HCEC 1CT (cell line): ENCODE data around the gene MAGEA12.
"Not testable (repeated sequence)": the region's sequence is repeated elsewhere in the genome, so short reads cannot be mapped to it uniquely, and the experiment has no call there.

Source experiments
- DNase-seq: peaks from one replicate; pipeline ENCODE4 v3.0.0-alpha.2; 2017

MAGEA12 gene, protein sequence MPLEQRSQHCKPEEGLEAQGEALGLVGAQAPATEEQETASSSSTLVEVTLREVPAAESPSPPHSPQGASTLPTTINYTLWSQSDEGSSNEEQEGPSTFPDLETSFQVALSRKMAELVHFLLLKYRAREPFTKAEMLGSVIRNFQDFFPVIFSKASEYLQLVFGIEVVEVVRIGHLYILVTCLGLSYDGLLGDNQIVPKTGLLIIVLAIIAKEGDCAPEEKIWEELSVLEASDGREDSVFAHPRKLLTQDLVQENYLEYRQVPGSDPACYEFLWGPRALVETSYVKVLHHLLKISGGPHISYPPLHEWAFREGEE

DNA sequence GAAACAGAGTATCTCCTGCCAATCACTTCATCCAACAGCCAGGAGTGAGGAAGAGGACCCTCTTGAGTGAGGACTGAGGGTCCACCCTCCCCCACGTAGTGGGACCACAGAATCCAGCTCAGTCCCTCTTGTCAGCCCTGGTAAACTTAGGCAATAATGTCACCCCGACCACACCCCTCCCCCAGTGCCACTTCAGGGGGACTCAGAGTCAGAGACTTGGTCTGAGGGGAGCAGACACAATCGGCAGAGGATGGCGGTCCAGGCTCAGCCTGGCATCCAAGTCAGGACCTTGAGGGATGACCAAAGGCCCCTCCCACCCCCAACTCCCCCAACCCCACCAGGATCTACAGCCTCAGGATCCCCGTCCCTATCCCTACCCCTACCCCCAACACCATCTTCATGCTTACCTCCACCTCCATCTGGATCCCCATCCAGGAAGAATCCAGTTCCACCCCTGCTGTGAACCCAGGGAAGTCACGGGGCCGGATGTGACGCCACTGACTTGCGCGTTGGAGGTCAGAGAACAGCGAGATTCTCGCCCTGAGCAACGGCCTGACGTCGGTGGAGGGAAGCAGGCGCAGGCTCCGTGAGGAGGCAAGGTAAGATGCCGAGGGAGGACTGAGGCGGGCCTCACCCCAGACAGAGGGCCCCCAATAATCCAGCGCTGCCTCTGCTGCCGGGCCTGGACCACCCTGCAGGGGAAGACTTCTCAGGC, at the start of gene MAGEA12, which contains the start of gene CSAG1:
Gene MAGEA12, plus strand, starts transcription at position 497 of the 715 bp plus-strand sequence. CDS start 2,405 bp downstream, outside the sequence.
Gene CSAG1, minus strand, starts transcription at position 461 of the 715 bp plus-strand sequence. CDS start 1,261 bp downstream, outside the sequence.
- no peak for DNase-seq

DNA sequence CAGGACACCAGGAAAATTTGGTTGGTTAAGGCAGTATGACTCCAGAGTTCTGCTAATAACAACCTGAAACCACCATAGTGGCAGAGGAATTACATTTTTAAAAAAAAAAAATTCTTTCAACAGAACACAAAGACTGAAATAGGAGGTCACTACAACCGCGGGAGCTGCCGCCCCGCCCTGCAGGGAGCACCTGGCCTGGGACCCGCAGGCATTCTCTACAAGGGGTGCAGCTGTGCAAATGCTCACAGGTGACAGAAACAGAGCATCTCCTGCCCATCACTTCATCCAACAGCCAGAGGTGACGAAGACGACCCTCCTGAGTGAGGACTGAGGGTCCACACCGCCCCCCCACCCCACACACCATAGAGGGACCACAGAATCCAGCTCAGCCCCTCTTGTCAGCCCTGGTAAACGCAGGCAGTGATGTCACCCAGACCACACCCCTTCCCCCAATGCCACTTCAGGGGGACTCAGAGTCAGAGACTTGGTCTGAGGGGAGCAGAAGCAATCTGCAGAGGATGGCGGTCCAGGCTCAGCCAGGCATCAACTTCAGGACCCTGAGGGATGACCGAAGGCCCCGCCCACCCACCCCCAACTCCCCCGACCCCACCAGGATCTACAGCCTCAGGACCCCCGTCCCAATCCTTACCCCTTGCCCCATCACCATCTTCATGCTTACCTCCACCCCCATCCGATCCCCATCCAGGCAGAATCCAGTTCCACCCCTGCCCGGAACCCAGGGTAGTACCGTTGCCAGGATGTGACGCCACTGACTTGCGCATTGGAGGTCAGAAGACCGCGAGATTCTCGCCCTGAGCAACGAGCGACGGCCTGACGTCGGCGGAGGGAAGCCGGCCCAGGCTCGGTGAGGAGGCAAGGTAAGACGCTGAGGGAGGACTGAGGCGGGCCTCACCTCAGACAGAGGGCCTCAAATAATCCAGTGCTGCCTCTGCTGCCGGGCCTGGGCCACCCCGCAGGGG, 35.3 kb upstream of the MAGEA12 start, which contains the start of gene MAGEA3:
Gene MAGEA3, plus strand, starts transcription at position 843 of the 980 bp plus-strand sequence. CDS start 2,039 bp downstream, outside the sequence.
- DNase-seq = not testable (repeated sequence)

DNA sequence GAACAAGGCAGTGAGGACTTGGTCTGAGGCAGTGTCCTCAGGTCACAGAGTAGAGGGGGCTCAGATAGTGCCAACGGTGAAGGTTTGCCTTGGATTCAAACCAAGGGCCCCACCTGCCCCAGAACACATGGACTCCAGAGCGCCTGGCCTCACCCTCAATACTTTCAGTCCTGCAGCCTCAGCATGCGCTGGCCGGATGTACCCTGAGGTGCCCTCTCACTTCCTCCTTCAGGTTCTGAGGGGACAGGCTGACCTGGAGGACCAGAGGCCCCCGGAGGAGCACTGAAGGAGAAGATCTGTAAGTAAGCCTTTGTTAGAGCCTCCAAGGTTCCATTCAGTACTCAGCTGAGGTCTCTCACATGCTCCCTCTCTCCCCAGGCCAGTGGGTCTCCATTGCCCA, 33.2 kb upstream of the MAGEA12 start:
- DNase-seq = not testable (repeated sequence)

DNA sequence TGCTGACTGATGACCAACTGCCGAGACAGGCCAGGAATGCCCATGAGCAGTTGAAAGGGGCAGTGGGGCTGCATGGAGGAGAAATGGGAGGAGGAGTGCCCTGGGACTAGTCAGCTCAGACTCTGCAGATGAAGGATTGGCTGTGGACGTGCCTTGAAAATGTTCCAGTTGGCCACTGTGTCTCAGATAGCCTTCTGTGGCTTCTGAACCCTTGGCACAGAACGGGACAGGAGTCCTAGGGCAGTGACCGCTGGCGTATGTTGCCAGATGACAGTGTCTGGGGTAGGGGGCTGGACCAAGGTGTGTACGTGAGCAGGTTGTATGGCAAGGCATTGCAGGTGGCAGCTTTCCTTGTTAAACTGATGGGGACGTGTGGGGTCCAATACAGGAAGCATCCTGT, 27.1 kb upstream of the MAGEA12 start:
- DNase-seq = not testable (repeated sequence)

DNA sequence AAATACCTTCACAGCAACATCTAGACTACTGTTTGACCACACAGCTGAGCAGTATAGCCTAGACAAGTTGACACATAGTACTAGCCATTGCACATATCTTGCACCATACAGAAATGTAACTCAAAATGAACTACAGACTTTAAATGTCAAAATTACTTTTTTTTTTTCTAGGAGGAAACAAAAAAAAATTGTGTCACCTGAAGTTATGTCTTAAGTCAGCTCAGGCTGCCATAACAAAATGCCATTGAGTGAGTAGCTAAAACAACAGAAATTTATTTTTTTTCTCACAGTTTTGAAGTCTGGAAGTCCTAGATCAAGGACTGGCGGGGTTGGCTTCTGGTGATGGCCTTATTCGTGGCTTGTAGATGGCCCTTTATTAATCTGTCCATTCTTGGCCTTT, 24.4 kb upstream of the MAGEA12 start, which contains the start of gene CSAG2:
Gene CSAG2, minus strand, starts transcription at position 101 of the 400 bp plus-strand sequence. CDS start 161 bp downstream, outside the sequence.
- DNase-seq = not testable (repeated sequence)

DNA sequence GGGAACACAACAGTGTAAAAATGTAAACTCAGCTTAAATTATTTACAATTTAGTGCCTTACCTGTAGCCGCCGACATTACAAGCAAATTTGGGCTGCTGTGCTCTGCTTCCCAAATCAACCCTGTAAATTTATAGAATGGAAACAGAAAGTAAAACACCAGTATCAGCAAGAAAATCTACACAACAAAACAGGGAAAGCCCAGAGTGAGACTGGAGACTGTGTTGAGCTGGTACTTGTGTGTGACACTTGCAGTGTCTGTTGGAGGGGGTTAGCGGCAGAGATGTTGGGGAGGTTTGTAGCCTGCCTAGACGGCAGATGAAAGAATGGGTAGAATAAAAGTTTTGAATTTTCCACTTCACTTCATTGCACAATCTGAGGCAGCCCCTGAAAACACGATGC, 20.4 kb upstream of the MAGEA12 start:
- not testable (repeated sequence) for DNase-seq

DNA sequence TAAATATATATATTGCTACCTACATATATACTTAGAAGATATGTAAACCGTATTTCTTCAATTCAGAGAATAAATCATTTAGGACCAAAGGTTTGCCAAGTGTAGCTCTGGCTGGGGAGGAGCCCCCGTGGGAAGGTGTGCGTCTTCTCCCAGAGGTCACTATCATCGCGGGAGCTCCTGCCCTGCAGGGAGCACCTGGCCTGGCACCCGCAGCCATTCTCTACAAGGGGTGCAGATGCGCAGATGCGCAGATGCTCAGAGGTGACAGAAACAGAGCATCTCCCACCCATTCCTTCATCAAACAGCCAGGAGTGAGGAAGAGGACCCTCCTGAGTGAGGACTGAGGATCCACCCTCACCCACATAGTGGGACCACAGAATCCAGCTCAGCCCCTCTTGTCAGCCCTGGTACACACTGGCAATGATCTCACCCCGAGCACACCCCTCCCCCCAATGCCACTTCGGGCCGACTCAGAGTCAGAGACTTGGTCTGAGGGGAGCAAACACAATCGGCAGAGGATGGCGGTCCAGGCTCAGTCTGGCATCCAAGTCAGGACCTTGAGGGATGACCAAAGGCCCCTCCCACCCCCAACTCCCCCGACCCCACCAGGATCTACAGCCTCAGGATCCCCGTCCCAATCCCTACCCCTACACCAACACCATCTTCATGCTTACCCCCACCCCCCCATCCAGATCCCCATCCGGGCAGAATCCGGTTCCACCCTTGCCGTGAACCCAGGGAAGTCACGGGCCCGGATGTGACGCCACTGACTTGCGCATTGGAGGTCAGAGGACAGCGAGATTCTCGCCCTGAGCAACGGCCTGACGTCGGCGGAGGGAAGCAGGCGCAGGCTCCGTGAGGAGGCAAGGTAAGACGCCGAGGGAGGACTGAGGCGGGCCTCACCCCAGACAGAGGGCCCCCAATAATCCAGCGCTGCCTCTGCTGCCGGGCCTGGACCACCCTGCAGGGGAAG, 19.5 kb upstream of the MAGEA12 start, which contains the start of gene MAGEA2B:
Gene MAGEA2B, plus strand, starts transcription at position 814 of the 973 bp plus-strand sequence. CDS start 2,479 bp downstream, outside the sequence.
- DNase-seq = not testable (repeated sequence)

DNA sequence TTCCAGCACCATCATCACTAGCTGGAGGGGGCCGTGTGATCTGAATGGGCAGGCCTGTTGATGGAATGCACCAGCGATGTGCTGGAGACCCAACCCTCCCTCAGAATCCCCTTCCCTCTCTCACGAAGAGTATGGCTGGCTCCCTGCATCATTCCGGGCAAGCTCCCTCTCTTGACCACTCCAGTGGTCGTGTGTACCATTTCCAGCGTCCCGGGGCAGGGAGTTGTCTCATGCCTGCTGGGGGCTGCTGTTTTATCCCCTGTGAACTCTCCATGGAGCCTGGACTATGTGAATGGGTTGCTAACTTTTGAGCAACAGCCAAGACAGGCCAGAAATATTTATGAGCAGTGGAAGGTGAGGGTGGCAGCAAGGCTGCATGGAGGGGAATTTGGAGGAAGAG, 8.1 kb upstream of the MAGEA12 start:
- DNase-seq = no peak

DNA sequence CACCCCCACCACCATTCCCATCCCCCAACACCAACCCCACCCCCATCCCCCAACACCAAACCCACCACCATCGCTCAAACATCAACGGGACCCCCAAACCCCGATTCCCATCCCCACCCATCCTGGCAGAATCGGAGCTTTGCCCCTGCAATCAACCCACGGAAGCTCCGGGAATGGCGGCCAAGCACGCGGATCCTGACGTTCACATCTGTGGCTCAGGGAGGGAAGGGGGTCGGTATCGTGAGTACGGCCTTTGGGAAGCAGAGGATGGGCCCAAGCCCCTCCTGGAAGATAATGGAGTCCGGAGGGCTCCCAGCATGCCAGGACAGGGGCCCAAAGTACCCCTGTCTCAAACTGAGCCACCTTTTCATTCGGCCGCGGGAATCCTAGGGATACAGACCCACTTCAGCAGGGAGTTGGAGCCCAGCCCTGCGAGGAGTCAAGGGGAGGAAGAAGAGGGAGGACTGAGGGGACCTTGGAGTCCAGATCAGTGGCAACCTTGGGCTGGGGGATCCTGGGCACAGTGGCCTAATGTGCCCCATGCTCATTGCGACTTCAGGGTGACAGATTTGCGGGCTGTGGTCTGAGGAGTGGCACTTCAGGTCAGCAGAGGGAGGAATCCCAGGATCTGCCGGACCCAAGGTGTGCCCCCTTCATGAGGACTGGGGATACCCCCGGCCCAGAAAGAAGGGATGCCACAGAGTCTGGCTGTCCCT, 744 bp downstream of the MAGEA12 start:
- DNase-seq = not testable (repeated sequence)

DNA sequence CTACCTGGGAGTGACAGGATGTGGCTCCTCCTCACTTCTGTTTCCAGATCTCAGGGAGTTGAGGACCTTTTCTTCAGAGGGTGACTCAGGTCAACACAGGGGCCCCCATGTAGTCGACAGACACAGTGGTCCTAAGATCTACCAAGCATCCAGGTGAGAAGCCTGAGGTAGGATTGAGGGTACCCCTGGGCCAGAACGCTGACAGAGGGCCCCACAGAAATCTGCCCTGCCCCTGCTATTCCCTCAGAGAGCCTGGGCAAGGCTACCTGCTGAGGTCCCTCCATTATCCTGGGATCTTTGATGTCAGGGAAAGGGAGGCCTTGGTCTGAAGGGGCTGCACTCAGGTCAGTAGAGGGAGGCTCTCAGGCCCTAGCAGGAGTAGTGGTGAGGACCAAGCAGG, 1.5 kb downstream of the MAGEA12 start:
- no peak for DNase-seq

DNA sequence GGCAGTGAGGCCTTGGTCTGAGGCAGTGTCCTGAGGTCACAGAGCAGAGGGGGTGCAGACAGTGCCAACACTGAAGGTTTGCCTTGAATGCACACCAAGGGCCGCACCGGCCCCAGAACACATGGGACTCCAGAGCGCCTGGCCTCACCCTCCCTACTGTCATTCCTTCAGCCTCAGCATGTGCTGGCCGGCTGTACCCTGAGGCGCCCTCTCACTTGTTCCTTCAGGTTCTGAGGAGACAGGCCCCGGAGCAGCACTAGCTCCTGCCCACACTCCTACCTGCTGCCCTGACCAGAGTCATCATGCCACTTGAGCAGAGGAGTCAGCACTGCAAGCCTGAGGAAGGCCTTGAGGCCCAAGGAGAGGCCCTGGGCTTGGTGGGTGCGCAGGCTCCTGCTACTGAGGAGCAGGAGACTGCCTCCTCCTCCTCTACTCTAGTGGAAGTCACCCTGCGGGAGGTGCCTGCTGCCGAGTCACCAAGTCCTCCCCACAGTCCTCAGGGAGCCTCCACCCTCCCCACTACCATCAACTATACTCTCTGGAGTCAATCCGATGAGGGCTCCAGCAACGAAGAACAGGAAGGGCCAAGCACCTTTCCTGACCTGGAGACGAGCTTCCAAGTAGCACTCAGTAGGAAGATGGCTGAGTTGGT, 2.4 kb downstream of the MAGEA12 start:
- DNase-seq = no peak

DNA sequence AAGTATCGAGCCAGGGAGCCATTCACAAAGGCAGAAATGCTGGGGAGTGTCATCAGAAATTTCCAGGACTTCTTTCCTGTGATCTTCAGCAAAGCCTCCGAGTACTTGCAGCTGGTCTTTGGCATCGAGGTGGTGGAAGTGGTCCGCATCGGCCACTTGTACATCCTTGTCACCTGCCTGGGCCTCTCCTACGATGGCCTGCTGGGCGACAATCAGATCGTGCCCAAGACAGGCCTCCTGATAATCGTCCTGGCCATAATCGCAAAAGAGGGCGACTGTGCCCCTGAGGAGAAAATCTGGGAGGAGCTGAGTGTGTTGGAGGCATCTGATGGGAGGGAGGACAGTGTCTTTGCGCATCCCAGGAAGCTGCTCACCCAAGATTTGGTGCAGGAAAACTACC, 3.0 kb downstream of the MAGEA12 start:
- DNase-seq = not testable (repeated sequence)

DNA sequence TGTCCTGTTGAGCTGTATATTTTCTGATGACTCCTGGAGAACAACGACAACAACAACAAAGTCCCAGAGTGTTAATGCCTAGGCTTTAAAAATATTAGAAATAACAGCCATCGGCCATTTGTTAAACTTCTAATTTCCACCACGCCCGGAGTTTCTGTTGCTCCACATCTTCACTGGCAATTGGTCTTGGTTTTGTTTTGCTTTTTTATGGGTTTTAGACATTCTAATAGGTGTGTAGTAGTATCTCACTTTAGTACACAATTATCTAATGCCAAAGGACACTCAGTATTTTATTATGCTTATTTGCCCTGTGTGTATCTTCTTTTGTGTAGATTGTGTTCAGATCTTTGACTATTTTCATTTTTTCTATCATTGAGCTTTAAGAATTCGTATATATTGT, 5.0 kb downstream of the MAGEA12 start:
- DNase-seq = no peak

DNA sequence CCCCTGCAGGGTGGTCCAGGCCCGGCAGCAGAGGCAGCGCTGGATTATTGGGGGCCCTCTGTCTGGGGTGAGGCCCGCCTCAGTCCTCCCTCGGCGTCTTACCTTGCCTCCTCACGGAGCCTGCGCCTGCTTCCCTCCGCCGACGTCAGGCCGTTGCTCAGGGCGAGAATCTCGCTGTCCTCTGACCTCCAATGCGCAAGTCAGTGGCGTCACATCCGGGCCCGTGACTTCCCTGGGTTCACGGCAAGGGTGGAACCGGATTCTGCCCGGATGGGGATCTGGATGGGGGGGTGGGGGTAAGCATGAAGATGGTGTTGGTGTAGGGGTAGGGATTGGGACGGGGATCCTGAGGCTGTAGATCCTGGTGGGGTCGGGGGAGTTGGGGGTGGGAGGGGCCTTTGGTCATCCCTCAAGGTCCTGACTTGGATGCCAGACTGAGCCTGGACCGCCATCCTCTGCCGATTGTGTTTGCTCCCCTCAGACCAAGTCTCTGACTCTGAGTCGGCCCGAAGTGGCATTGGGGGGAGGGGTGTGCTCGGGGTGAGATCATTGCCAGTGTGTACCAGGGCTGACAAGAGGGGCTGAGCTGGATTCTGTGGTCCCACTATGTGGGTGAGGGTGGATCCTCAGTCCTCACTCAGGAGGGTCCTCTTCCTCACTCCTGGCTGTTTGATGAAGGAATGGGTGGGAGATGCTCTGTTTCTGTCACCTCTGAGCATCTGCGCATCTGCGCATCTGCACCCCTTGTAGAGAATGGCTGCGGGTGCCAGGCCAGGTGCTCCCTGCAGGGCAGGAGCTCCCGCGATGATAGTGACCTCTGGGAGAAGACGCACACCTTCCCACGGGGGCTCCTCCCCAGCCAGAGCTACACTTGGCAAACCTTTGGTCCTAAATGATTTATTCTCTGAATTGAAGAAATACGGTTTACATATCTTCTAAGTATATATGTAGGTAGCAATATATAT, 20.4 kb downstream of the MAGEA12 start, which contains the start of gene MAGEA2:
Gene MAGEA2, minus strand, starts transcription at position 157 of the 965 bp plus-strand sequence. CDS start 2,479 bp downstream, outside the sequence.
- DNase-seq = not testable (repeated sequence)

DNA sequence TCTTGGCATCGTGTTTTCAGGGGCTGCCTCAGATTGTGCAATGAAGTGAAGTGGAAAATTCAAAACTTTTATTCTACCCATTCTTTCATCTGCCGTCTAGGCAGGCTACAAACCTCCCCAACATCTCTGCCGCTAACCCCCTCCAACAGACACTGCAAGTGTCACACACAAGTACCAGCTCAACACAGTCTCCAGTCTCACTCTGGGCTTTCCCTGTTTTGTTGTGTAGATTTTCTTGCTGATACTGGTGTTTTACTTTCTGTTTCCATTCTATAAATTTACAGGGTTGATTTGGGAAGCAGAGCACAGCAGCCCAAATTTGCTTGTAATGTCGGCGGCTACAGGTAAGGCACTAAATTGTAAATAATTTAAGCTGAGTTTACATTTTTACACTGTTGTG, 21.3 kb downstream of the MAGEA12 start:
- not testable (repeated sequence) for DNase-seq

DNA sequence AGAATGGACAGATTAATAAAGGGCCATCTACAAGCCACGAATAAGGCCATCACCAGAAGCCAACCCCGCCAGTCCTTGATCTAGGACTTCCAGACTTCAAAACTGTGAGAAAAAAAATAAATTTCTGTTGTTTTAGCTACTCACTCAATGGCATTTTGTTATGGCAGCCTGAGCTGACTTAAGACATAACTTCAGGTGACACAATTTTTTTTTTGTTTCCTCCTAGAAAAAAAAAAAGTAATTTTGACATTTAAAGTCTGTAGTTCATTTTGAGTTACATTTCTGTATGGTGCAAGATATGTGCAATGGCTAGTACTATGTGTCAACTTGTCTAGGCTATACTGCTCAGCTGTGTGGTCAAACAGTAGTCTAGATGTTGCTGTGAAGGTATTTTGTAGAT, 25.4 kb downstream of the MAGEA12 start, which contains the start of gene CSAG3:
Gene CSAG3, plus strand, starts transcription at position 301 of the 400 bp plus-strand sequence.
- DNase-seq = not testable (repeated sequence)

DNA sequence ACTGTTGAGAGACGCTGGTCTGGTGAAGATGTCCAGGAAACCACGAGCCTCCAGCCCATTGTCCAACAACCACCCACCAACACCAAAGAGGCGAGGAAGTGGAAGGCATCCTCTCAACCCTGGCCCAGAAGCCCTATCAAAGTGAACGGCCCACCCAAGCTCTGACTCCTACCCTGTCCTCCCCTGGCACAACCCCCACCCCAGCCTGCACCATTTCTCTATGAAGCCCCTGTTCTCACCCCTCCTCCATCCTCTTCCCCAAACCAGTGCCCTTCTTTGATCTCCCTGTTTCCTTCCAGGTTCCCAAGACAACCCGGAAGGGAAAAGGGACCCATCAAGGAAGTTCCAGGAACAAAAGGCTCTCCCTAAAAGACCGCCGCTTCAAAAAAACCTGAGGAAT, 26.0 kb downstream of the MAGEA12 start:
- not testable (repeated sequence) for DNase-seq

DNA sequence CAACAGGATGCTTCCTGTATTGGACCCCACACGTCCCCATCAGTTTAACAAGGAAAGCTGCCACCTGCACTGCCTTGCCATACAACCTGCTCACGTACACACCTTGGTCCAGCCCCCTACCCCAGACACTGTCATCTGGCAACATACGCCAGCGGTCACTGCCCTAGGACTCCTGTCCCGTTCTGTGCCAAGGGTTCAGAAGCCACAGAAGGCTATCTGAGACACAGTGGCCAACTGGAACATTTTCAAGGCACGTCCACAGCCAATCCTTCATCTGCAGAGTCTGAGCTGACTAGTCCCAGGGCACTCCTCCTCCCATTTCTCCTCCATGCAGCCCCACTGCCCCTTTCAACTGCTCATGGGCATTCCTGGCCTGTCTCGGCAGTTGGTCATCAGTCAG, 28.0 kb downstream of the MAGEA12 start:
- DNase-seq = not testable (repeated sequence)
